GM21529 (cell line): ENCODE data around the gene SLC6A1.

ENCODE experiments used
- ATAC-seq: cut with Tn5 transposase; IDR thresholded peaks from one replicate; pipeline ENCODE4 v1.9.1; 2021; ENCODE audit not compliant: unreplicated experiment

The SLC6A1 gene

GRCh38 chr3:11015369-11015768, 22.8 kb downstream of the SLC6A1 start:
- no peak for ATAC-seq

- ATAC-seq = no peak
These were observed 24.2 kb downstream of the SLC6A1 start for GRCh38 chr3:11016727-11017126.

- no peak for ATAC-seq
These were observed 26.7 kb downstream of the SLC6A1 start for GRCh38 chr3:11019116-11019819.

GRCh38 chr3:11020764-11021163, 28.2 kb downstream of the SLC6A1 start:
- ATAC-seq = no peak

GRCh38 chr3:11021611-11022011, 29.1 kb downstream of the SLC6A1 start:
- ATAC-seq = no peak

GRCh38 chr3:11022115-11022514, 29.6 kb downstream of the SLC6A1 start:
- ATAC-seq = no peak

- ATAC-seq = no peak
These were observed 31.6 kb downstream of the SLC6A1 start for GRCh38 chr3:11024181-11024580.

- no peak for ATAC-seq
These were observed 37.4 kb downstream of the SLC6A1 start for GRCh38 chr3:11029948-11030347.

- ATAC-seq = no peak
These were observed 41.3 kb downstream of the SLC6A1 start for GRCh38 chr3:11033871-11034270.

GRCh38 chr3:11034309-11034985, 41.9 kb downstream of the SLC6A1 start:
- ATAC-seq = no peak

- no peak for ATAC-seq
These were observed 43.4 kb downstream of the SLC6A1 start for GRCh38 chr3:11035757-11036505.

GRCh38 chr3:11037241-11037873, 44.8 kb downstream of the SLC6A1 start:
- ATAC-seq = no peak

- ATAC-seq = no peak
These were observed 45.4 kb downstream of the SLC6A1 start for GRCh38 chr3:11037976-11038375.

- ATAC-seq = no peak
These were observed 53.0 kb downstream of the SLC6A1 start for GRCh38 chr3:11045536-11045935.

GRCh38 chr3:11047500-11047899, 55.0 kb downstream of the SLC6A1 start:
- ATAC-seq = no peak

GRCh38 chr3:11050666-11051323, 58.2 kb downstream of the SLC6A1 start:
- no peak for ATAC-seq

- ATAC-seq = no peak
These were observed 61.5 kb downstream of the SLC6A1 start for GRCh38 chr3:11053926-11054503.

GRCh38 chr3:11054739-11055438, 62.3 kb downstream of the SLC6A1 start:
- no peak for ATAC-seq

GRCh38 chr3:11055496-11055895, 62.9 kb downstream of the SLC6A1 start:
- ATAC-seq = no peak

- ATAC-seq = no peak
These were observed 64.0 kb downstream of the SLC6A1 start for GRCh38 chr3:11056531-11057050.
